HepG2 (cell line): ENCODE data around the gene ARHGAP26. TPM values are rescaled to one million over a fixed set of nuclear protein-coding genes. Genes with fewer than 3 reads are reported as not detected.

Source experiments
- ARNTL ChIP-seq: sonication (generic); formaldehyde crosslinking; IDR thresholded peaks from 2 replicates; pipeline ENCODE4 v1.4.0; 2020; ENCODE audit warnings: mild to moderate bottlenecking, missing genetic modification reagents
- BCL6 ChIP-seq: IDR thresholded peaks from 2 replicates; pipeline ENCODE4 v1.6.1; 2016; ENCODE audit warnings: missing genetic modification reagents, missing compliant biosample characterization
- EHMT2 ChIP-seq: fragments of 200-600 bp; sonication (generic); IDR thresholded peaks from 2 replicates; pipeline ENCODE4 v1.7.0; 2017; ENCODE audit warnings: antibody characterized with exemption, low read depth, low read length, borderline replicate concordance
- FOXA1 ChIP-seq, 2 experiments: fragments of 450-650 bp in 1 of 2; sonication (generic) in 1 of 2; formaldehyde crosslinking in 1 of 2; IDR thresholded peaks; 2 replicates each; pipeline versions ENCODE4 v1.4.0 to v1.6.1; 2016 to 2020; ENCODE audit warnings: missing genetic modification reagents in 1 of 2
- FOXA3 ChIP-seq: IDR thresholded peaks from 2 replicates; pipeline ENCODE4 v1.6.1; 2016; ENCODE audit warnings: missing genetic modification reagents, missing compliant biosample characterization
- HOXA3 ChIP-seq: sonication (generic); formaldehyde crosslinking; IDR thresholded peaks from 2 replicates; pipeline ENCODE4 v1.5.0; 2020; ENCODE audit warnings: missing genetic modification reagents
- NCOA2 ChIP-seq: sonication (generic); formaldehyde crosslinking; IDR thresholded peaks from 2 replicates; pipeline ENCODE4 v1.8.0; 2022; ENCODE audit warnings: inconsistent platforms
- PHF21A ChIP-seq: sonication (generic); formaldehyde crosslinking; IDR thresholded peaks from 2 replicates; pipeline ENCODE4 v1.5.0; 2020; ENCODE audit warnings: mild to moderate bottlenecking, missing genetic modification reagents
- SP5 ChIP-seq: IDR thresholded peaks from 2 replicates; pipeline ENCODE4 v1.6.1; 2016; ENCODE audit warnings: low read depth, borderline replicate concordance
- ZSCAN29 ChIP-seq: sonication (generic); formaldehyde crosslinking; conservative IDR thresholded peaks from 2 replicates; pipeline ENCODE4 v1.4.0; 2020; ENCODE audit warnings: mild to moderate bottlenecking, missing genetic modification reagents
- polyA plus RNA-seq, 8 experiments: library from polyadenylated mRNA; depleted of rRNA in 3 of 8; stranded (reverse) in 7 of 8; unstranded in 1 of 8; fragments of >200 nt; fragmentation: Illumina TruSeq in 4 of 8; extraction: Trizol in 4 of 8; gene quantifications; 2 replicates each; pipeline versions ENCODE4 v1.2.1 to v1.2.3, GENCODE V29; 2011 to 2016; ENCODE audit warnings: low read depth in 4 of 8, missing spikeins in 1 of 8, mixed read lengths in 1 of 8; ENCODE audit not compliant: insufficient read depth in 1 of 8
- total RNA-seq, 5 experiments: library from RNA; depleted of rRNA; stranded (reverse); fragments of >200 nt; fragmentation: Illumina TruSeq; extraction: Trizol; gene quantifications; 2 replicates each; pipeline ENCODE4 v1.2.3, GENCODE V29; 2016; ENCODE audit warnings: low read depth in 1 of 5
- TF ChIP-seq, protein P1 (sequence below): sonication (generic); formaldehyde crosslinking; IDR thresholded peaks from one replicate; pipeline ENCODE4 v1.5.1; 2020; ENCODE audit warnings: mild to moderate bottlenecking, missing genetic modification reagents; ENCODE audit errors: not compliant biosample characterization
- TF ChIP-seq, protein P2 (sequence below): IDR thresholded peaks from 2 replicates; pipeline ENCODE4 v1.6.1; 2016; ENCODE audit warnings: missing compliant biosample characterization, missing genetic modification reagents, borderline replicate concordance
- TF ChIP-seq, protein P3 (sequence below): sonication (generic); formaldehyde crosslinking; IDR thresholded peaks from 2 replicates; pipeline ENCODE4 v1.4.0; 2020; ENCODE audit warnings: missing genetic modification reagents
- TF ChIP-seq, protein P4 (sequence below): sonication (generic); formaldehyde crosslinking; IDR thresholded peaks from 2 replicates; pipeline ENCODE4 v1.4.0; 2020; ENCODE audit warnings: missing genetic modification reagents, borderline replicate concordance

The ARHGAP26 gene
- total and polyA plus RNA-seq, 2 of the 13 experiments (the other 11 are each of a cell fraction or from before 2014, with no cell fraction given) = 9.6 to 18.2 TPM

DNA sequence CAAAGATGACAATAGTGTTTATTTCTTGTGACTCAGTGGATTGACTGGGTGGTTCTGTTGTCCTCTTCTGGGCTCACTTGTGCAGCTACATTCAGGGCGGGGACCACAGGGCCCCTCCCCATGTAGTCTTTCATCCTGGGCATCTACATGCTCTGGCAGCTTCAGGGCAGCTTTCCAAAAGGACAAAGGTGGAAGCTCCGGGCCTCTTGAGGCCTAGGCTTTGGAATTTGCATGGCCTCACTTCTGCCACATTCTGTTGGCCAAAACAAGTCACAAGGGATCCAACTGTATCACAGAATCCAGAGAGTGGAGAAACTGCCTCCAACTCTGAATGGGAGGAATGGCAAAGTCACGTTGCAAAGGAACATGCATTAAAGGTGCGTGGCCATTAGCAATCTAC is 64.3 kb downstream of the ARHGAP26 start (continued):
- TF ChIP-seq, protein P1, sequence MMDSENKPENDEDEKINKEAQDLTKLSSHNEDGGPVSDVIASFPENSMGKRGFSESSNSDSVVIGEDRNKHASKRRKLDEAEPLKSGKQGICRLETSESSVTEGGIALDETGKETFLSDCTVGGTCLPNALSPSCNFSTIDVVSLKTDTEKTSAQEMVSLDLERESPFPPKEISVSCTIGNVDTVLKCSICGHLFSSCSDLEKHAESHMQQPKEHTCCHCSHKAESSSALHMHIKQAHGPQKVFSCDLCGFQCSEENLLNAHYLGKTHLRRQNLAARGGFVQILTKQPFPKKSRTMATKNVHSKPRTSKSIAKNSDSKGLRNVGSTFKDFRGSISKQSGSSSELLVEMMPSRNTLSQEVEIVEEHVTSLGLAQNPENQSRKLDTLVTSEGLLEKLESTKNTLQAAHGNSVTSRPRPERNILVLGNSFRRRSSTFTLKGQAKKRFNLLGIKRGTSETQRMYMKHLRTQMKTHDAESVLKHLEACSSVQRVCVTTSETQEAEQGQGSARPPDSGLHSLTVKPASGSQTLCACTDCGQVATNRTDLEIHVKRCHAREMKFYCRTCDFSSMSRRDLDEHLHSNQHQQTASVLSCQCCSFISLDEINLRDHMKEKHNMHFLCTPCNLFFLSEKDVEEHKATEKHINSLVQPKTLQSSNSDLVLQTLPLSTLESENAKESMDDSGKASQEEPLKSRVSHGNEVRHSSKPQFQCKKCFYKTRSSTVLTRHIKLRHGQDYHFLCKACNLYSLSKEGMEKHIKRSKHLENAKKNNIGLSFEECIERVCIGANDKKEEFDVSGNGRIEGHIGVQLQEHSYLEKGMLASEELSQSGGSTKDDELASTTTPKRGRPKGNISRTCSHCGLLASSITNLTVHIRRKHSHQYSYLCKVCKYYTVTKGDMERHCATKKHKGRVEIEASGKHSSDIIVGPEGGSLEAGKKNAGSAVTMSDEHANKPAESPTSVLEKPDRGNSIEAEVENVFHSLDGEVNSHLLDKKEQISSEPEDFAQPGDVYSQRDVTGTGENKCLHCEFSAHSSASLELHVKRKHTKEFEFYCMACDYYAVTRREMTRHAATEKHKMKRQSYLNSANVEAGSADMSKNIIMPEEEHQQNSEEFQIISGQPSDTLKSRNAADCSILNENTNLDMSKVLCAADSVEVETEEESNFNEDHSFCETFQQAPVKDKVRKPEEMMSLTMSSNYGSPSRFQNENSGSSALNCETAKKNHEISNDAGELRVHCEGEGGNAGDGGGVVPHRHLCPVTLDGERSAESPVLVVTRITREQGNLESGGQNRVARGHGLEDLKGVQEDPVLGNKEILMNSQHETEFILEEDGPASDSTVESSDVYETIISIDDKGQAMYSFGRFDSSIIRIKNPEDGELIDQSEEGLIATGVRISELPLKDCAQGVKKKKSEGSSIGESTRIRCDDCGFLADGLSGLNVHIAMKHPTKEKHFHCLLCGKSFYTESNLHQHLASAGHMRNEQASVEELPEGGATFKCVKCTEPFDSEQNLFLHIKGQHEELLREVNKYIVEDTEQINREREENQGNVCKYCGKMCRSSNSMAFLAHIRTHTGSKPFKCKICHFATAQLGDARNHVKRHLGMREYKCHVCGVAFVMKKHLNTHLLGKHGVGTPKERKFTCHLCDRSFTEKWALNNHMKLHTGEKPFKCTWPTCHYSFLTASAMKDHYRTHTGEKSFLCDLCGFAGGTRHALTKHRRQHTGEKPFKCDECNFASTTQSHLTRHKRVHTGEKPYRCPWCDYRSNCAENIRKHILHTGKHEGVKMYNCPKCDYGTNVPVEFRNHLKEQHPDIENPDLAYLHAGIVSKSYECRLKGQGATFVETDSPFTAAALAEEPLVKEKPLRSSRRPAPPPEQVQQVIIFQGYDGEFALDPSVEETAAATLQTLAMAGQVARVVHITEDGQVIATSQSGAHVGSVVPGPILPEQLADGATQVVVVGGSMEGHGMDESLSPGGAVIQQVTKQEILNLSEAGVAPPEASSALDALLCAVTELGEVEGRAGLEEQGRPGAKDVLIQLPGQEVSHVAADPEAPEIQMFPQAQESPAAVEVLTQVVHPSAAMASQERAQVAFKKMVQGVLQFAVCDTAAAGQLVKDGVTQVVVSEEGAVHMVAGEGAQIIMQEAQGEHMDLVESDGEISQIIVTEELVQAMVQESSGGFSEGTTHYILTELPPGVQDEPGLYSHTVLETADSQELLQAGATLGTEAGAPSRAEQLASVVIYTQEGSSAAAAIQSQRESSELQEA = no peak
- TF ChIP-seq SP5 (CRISPR knock-in tag) (peak; percentile 56; the same call in 1 of the 2 replicates), PHF21A (CRISPR knock-in tag) (peak; percentile 51; the same call in 1 of the 2 replicates), EHMT2 (peak; percentile 78; the same call in 1 of the 2 replicates), ARNTL (CRISPR knock-in tag) (0 out of 2 replicates have a peak, but pooled peaks have one; percentile 38), NCOA2 (peak; percentile 62), HOXA3 (CRISPR knock-in tag) (peak; percentile 25; the same call in 1 of the 2 replicates), FOXA3 (CRISPR knock-in tag) (peak; percentile 35; the same call in 1 of the 2 replicates), ZSCAN29 (peak; percentile 55; the same call in 1 of the 2 replicates), BCL6 (no peak), FOXA1 (IDR thresholded peaks at IDR 0.05) (no peak), FOXA1 (CRISPR knock-in tag; IDR thresholded peaks at IDR 0.05) (0 out of 2 replicates have a peak, but pooled peaks have one; percentile 12)
- TF ChIP-seq, protein P2, sequence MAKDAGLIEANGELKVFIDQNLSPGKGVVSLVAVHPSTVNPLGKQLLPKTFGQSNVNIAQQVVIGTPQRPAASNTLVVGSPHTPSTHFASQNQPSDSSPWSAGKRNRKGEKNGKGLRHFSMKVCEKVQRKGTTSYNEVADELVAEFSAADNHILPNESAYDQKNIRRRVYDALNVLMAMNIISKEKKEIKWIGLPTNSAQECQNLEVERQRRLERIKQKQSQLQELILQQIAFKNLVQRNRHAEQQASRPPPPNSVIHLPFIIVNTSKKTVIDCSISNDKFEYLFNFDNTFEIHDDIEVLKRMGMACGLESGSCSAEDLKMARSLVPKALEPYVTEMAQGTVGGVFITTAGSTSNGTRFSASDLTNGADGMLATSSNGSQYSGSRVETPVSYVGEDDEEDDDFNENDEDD = peak; percentile 23; the same call in 1 of the 2 replicates
- TF ChIP-seq, protein P3, sequence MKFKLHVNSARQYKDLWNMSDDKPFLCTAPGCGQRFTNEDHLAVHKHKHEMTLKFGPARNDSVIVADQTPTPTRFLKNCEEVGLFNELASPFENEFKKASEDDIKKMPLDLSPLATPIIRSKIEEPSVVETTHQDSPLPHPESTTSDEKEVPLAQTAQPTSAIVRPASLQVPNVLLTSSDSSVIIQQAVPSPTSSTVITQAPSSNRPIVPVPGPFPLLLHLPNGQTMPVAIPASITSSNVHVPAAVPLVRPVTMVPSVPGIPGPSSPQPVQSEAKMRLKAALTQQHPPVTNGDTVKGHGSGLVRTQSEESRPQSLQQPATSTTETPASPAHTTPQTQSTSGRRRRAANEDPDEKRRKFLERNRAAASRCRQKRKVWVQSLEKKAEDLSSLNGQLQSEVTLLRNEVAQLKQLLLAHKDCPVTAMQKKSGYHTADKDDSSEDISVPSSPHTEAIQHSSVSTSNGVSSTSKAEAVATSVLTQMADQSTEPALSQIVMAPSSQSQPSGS = peak; percentile 21; the same call in 1 of the 2 replicates
- TF ChIP-seq, protein P4, sequence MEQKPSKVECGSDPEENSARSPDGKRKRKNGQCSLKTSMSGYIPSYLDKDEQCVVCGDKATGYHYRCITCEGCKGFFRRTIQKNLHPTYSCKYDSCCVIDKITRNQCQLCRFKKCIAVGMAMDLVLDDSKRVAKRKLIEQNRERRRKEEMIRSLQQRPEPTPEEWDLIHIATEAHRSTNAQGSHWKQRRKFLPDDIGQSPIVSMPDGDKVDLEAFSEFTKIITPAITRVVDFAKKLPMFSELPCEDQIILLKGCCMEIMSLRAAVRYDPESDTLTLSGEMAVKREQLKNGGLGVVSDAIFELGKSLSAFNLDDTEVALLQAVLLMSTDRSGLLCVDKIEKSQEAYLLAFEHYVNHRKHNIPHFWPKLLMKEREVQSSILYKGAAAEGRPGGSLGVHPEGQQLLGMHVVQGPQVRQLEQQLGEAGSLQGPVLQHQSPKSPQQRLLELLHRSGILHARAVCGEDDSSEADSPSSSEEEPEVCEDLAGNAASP (CRISPR knock-in tag) = peak; percentile 20; the same call in 1 of the 2 replicates
